Measurements from ENCODE around the gene BRD4.
"Not testable (repeated sequence)": the region's sequence is repeated elsewhere in the genome, so short reads cannot be mapped to it uniquely, and the experiment has no call there.

BRD4 gene

GRCh38 chr19:15332311-15332996, at the start of gene BRD4:
Gene BRD4 (minus strand): TSS chr19:15332539. CDS start chr19:15273099, 59,440 bp downstream.
- no peak for DNase-seq (ENCODE audit: low read depth)

- DNase-seq (ENCODE audit: low read depth), result no peak
Measured at GRCh38 chr19:15381864-15382263, 49.5 kb upstream of the BRD4 start.

- DNase-seq (ENCODE audit: low read depth), result no peak
Measured at GRCh38 chr19:15381429-15381828, 49.1 kb upstream of the BRD4 start.

- no peak for DNase-seq (ENCODE audit: low read depth)
Measured at GRCh38 chr19:15379999-15380647, 47.8 kb upstream of the BRD4 start.

GRCh38 chr19:15379083-15379998, 47.0 kb upstream of the BRD4 start, which contains the start of gene AKAP8:
Gene AKAP8 (minus strand): TSS chr19:15379787. CDS start chr19:15379731, 56 bp downstream.
- peak; percentile 85 for DNase-seq (ENCODE audit: low read depth)

GRCh38 chr19:15378534-15379082, 46.3 kb upstream of the BRD4 start:
- no peak for DNase-seq (ENCODE audit: low read depth)

GRCh38 chr19:15374796-15375440, 42.6 kb upstream of the BRD4 start:
- DNase-seq (ENCODE audit: low read depth), result no peak

- no peak for DNase-seq (ENCODE audit: low read depth)
Measured at GRCh38 chr19:15374105-15374651, 41.8 kb upstream of the BRD4 start.

- no peak for DNase-seq (ENCODE audit: low read depth)
Measured at GRCh38 chr19:15373644-15374043, 41.3 kb upstream of the BRD4 start.

GRCh38 chr19:15372891-15373301, 40.6 kb upstream of the BRD4 start:
- no peak for DNase-seq (ENCODE audit: low read depth)

GRCh38 chr19:15372470-15372869, 40.1 kb upstream of the BRD4 start:
- no peak for DNase-seq (ENCODE audit: low read depth)

GRCh38 chr19:15371786-15372380, 39.5 kb upstream of the BRD4 start:
- DNase-seq (ENCODE audit: low read depth), result no peak

GRCh38 chr19:15371119-15371518, 38.8 kb upstream of the BRD4 start:
- DNase-seq (ENCODE audit: low read depth), result no peak

- no peak for DNase-seq (ENCODE audit: low read depth)
Measured at GRCh38 chr19:15369594-15369891, 37.2 kb upstream of the BRD4 start.

- DNase-seq (ENCODE audit: low read depth), result no peak
Measured at GRCh38 chr19:15368798-15369593, 36.7 kb upstream of the BRD4 start.

GRCh38 chr19:15368051-15368632, 35.8 kb upstream of the BRD4 start:
- no peak for DNase-seq (ENCODE audit: low read depth)

GRCh38 chr19:15367439-15367838, 35.1 kb upstream of the BRD4 start:
- DNase-seq (ENCODE audit: low read depth), result no peak

- no peak for DNase-seq (ENCODE audit: low read depth)
Measured at GRCh38 chr19:15365264-15365663, 32.9 kb upstream of the BRD4 start.

GRCh38 chr19:15363791-15364190, 31.5 kb upstream of the BRD4 start:
- not testable (repeated sequence) for DNase-seq (ENCODE audit: low read depth)

GRCh38 chr19:15363048-15363447, 30.7 kb upstream of the BRD4 start:
- not testable (repeated sequence) for DNase-seq (ENCODE audit: low read depth)

All from GM04503 (cell line).